Activated naive CD8-positive, alpha-beta T cell (primary cell): ENCODE data around the gene CORIN.

Experiments used
- H3K27ac Mint-ChIP-seq: one replicate; pipeline ENCODE4 v1.8.0; 2021; ENCODE audit warnings: mixed read lengths
- H3K27me3 Mint-ChIP-seq: one replicate; pipeline ENCODE4 v1.8.0; 2021; ENCODE audit warnings: mixed read lengths
- H3K36me3 Mint-ChIP-seq: one replicate; pipeline ENCODE4 v1.8.0; 2021; ENCODE audit warnings: mixed read lengths
- H3K4me1 Mint-ChIP-seq: one replicate; pipeline ENCODE4 v1.8.0; 2021; ENCODE audit warnings: low read depth, mixed read lengths
- H3K4me3 Mint-ChIP-seq: one replicate; pipeline ENCODE4 v1.8.0; 2021; ENCODE audit warnings: mild to moderate bottlenecking, mixed read lengths
- H3K9me3 Mint-ChIP-seq: one replicate; pipeline ENCODE4 v1.8.0; 2021; ENCODE audit warnings: low read depth, mixed read lengths

CORIN gene

GRCh38 chr4:47650584-47651130 lies 187.2 kb downstream of the CORIN start:
- Mint-ChIP-seq H3K36me3 (no peaks in the 10 kb centered on the region), H3K4me3 (no peak overlapping the region), H3K27ac (no peak overlapping the region), H3K27me3 (peaks cover 8% of the 10 kb centered on the region), H3K4me1 (no peaks in the 10 kb centered on the region), H3K9me3 (no peaks in the 10 kb centered on the region)

DNA sequence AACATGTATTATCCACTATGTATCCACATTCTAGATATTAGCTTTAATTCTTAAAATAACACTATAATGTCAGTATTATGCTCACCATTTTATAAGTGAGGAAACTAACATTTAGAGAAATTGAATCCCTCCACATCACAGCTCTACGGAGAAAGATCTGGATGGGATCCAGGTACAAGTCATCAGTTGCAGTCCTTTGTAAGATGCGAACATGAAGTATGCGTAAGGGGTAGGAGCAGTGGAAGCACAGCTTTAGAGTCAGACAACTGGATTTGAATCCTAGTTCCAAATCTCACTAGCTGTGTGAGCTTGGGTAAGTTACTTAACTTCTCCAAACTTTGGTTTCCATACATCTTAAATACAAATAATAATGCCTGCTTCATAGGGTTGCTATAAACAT lies 190.3 kb downstream of the CORIN start:
- no peaks in the 10 kb centered on the region for H3K9me3 Mint-ChIP-seq
- H3K4me3 Mint-ChIP-seq, result no peak overlapping the region
- no peak overlapping the region for H3K27ac Mint-ChIP-seq
- H3K27me3 Mint-ChIP-seq, result peaks cover 12% of the 10 kb centered on the region
- H3K36me3 Mint-ChIP-seq, result no peaks in the 10 kb centered on the region
- no peaks in the 10 kb centered on the region for H3K4me1 Mint-ChIP-seq

DNA sequence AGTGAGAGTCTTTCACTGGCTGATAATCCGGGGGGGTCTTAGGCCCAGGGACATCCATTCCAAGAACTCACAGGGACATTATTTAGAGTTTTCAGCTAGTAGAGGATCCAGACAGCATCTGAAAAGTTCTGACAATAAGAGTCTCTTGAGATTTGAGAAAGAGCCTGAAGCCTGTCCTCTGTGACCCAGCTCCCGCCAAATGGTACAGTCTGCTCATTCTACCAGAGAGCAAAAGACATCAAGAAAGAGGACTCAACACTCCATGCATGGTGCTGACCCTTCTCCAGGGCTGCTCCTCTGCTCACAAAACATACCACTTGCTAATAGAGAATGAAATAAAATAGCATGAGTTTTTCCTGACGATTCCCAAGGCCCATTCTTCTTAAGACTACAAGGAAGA lies 190.8 kb downstream of the CORIN start:
- no peak overlapping the region for H3K4me3 Mint-ChIP-seq
- no peaks in the 10 kb centered on the region for H3K4me1 Mint-ChIP-seq
- H3K27ac Mint-ChIP-seq, result no peak overlapping the region
- H3K27me3 Mint-ChIP-seq, result peaks cover 12% of the 10 kb centered on the region
- H3K9me3 Mint-ChIP-seq, result no peaks in the 10 kb centered on the region
- H3K36me3 Mint-ChIP-seq, result no peaks in the 10 kb centered on the region

GRCh38 chr4:47646372-47646771 lies 191.5 kb downstream of the CORIN start:
- Mint-ChIP-seq H3K4me1 (no peaks in the 10 kb centered on the region), H3K27me3 (peaks cover 12% of the 10 kb centered on the region), H3K4me3 (no peak overlapping the region), H3K9me3 (no peaks in the 10 kb centered on the region), H3K27ac (no peak overlapping the region), H3K36me3 (no peaks in the 10 kb centered on the region)

DNA sequence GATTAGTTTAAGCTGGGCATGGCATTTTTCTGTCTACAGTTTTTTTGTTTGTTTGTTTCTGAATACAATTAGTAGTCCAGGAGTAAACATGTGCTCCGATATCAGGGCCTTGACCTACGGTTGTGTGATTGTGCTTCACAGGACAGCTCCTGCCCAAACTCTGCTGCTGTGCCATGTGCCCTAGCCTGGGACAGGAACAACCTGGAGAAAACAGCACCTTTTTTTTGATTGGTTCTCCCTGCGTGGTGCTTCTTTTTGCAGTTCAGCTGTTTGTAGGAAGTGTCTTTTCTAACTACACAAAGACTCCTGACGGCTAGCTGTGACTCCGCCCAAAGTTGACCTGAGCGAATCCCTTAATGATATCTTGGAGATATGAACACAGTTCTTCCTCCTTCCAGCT lies 194.0 kb downstream of the CORIN start:
- H3K27ac Mint-ChIP-seq, result no peak overlapping the region
- no peaks in the 10 kb centered on the region for H3K36me3 Mint-ChIP-seq
- H3K27me3 Mint-ChIP-seq, result peaks cover 4% of the 10 kb centered on the region
- no peaks in the 10 kb centered on the region for H3K4me1 Mint-ChIP-seq
- no peaks in the 10 kb centered on the region for H3K9me3 Mint-ChIP-seq
- no peak overlapping the region for H3K4me3 Mint-ChIP-seq

GRCh38 chr4:47642985-47643760 lies 194.7 kb downstream of the CORIN start:
- peaks cover 4% of the 10 kb centered on the region for H3K27me3 Mint-ChIP-seq
- H3K27ac Mint-ChIP-seq, result no peak overlapping the region
- H3K9me3 Mint-ChIP-seq, result no peaks in the 10 kb centered on the region

DNA sequence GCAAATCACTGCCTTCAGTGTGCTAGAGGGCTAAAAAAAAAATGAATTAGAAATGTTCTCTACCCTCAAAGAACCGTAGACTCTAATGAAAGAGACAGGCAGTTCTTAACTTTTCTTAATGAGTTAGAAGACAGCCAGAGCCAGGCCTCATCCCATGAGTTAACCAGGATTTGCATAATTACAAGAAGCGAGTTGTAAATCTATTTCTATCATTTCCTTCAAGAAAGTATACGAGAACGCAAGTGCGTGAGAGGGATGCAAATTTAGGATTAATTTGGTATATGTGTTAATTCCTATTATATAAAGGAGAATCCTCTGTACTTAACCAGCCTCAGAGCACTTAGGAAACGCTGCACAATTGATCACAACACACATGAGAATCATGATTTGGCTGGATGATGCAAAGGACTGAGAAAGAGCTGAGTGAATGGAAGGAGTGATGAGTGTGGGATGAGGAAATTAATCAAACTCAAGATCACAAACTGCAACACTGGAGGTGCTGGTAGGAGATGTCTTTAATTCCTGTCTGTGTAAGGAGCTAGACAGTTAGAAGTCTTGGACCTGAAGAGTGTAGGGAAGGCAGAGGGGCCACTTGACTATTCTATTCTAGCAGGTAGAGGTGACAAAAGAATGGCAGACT lies 195.6 kb downstream of the CORIN start:
- no peaks in the 10 kb centered on the region for H3K4me1 Mint-ChIP-seq
- peaks cover 4% of the 10 kb centered on the region for H3K27me3 Mint-ChIP-seq
- no peak overlapping the region for H3K4me3 Mint-ChIP-seq
- H3K9me3 Mint-ChIP-seq, result no peaks in the 10 kb centered on the region
- no peak overlapping the region for H3K27ac Mint-ChIP-seq
- H3K36me3 Mint-ChIP-seq, result no peaks in the 10 kb centered on the region

More at GRCh38 chr4:47642985-47643760, 194.7 kb downstream of the CORIN start:
- Mint-ChIP-seq H3K4me1 (no peaks in the 10 kb centered on the region), H3K4me3 (no peak overlapping the region), H3K36me3 (no peaks in the 10 kb centered on the region)

DNA sequence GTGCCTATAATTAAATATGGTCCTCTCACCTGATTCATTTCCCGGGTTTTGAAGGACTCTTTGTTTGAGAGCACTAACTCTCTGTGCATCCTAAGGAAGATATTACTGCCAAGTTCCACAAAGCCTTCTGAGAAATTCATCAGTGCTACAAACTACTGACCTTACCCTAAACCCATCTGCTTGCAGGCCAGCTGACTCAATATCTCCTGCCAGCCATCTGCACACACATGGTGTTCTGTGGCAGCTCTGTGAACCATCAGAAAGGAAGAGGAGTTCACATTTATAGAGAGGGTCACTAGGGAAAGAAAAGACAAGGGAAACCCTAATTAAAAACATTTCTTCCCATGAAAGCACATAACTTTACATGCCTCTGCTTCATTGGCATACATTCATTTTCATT lies 196.1 kb downstream of the CORIN start:
- H3K4me1 Mint-ChIP-seq, result no peaks in the 10 kb centered on the region
- H3K27me3 Mint-ChIP-seq, result peaks cover 4% of the 10 kb centered on the region
- no peak overlapping the region for H3K4me3 Mint-ChIP-seq
- no peaks in the 10 kb centered on the region for H3K36me3 Mint-ChIP-seq
- H3K9me3 Mint-ChIP-seq, result peaks cover 3% of the 10 kb centered on the region
- H3K27ac Mint-ChIP-seq, result no peak overlapping the region

GRCh38 chr4:47640911-47641310 lies 197.0 kb downstream of the CORIN start:
- no peaks in the 10 kb centered on the region for H3K4me1 Mint-ChIP-seq
- H3K27ac Mint-ChIP-seq, result no peak overlapping the region
- peaks cover 4% of the 10 kb centered on the region for H3K27me3 Mint-ChIP-seq
- no peak overlapping the region for H3K4me3 Mint-ChIP-seq
- H3K9me3 Mint-ChIP-seq, result peaks cover 3% of the 10 kb centered on the region
- H3K36me3 Mint-ChIP-seq, result no peaks in the 10 kb centered on the region

DNA sequence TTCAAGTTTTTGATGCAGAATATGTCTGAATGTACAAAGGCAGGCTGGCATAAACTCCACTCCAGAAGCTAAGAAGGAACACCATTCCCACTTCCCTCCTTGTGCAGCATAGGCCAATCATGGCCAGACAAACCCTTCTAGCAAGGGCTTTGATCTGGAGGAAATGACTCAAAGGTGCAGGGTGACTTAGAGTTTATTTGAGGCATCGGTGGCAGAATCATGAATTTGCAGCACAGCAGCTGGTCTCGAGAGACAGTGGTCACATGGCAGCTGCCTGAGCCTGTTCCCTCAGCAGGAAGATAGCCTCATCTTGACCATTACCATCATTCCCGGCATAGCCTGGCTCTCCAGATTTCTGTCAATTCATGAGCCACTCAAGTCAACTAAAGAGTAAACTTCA lies 198.3 kb downstream of the CORIN start:
- H3K9me3 Mint-ChIP-seq, result peaks cover 3% of the 10 kb centered on the region
- no peak overlapping the region for H3K4me3 Mint-ChIP-seq
- H3K27ac Mint-ChIP-seq, result no peak overlapping the region
- H3K27me3 Mint-ChIP-seq, result peaks cover 6% of the 10 kb centered on the region
- H3K36me3 Mint-ChIP-seq, result no peaks in the 10 kb centered on the region
- no peaks in the 10 kb centered on the region for H3K4me1 Mint-ChIP-seq

- Mint-ChIP-seq H3K4me3 (no peak overlapping the region), H3K27ac (no peak overlapping the region), H3K9me3 (no peaks in the 10 kb centered on the region), H3K27me3 (peaks cover 8% of the 10 kb centered on the region), H3K36me3 (no peaks in the 10 kb centered on the region), H3K4me1 (no peaks in the 10 kb centered on the region)
Observed at GRCh38 chr4:47631161-47631560, 206.7 kb downstream of the CORIN start.

GRCh38 chr4:47624031-47624441 lies 213.8 kb downstream of the CORIN start:
- H3K27me3 Mint-ChIP-seq, result peaks cover 2% of the 10 kb centered on the region
- H3K4me1 Mint-ChIP-seq, result no peaks in the 10 kb centered on the region
- H3K4me3 Mint-ChIP-seq, result no peak overlapping the region
- H3K27ac Mint-ChIP-seq, result no peak overlapping the region
- no peaks in the 10 kb centered on the region for H3K9me3 Mint-ChIP-seq
- no peaks in the 10 kb centered on the region for H3K36me3 Mint-ChIP-seq

DNA sequence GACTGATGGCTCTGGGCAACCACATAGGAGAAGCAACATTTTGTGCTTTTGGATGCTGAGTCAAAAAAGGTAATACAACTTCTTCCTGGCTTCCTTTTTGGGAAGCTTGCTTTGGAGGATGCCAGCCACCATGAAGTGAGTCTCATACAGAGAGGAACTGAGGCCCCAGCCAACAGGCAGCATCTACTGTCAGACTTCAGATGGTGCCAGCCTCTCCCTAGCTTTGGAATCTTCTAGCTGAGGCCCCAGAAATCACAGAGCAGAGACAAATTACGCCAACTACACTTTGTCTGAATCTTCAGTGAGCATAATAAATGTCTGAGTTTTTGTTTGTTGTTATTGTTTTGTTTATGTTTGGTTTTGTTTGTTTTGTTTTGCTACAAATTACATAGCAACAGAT lies 216.7 kb downstream of the CORIN start:
- Mint-ChIP-seq H3K36me3 (no peaks in the 10 kb centered on the region), H3K4me3 (no peak overlapping the region), H3K9me3 (no peaks in the 10 kb centered on the region), H3K27ac (no peak overlapping the region), H3K27me3 (no peaks in the 10 kb centered on the region), H3K4me1 (no peaks in the 10 kb centered on the region)

DNA sequence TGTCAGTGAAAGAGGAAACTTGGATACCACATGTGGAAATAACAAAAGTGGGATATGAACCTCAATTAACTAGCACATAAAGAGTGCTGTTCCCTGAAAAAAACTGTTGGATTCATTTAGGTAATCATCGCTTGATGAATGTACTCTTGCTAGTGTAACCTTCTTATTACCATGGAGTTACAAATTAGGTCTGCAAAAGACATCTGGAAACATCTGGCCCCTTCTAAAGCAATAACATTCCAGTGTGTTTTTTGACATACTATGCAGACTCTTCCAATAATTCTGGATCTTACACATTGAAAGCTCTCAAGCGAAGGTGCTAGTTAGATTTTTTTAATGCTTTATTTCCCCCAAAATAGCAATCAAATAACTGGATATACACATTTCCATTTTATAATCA lies 218.2 kb downstream of the CORIN start:
- H3K27me3 Mint-ChIP-seq, result no peaks in the 10 kb centered on the region
- no peaks in the 10 kb centered on the region for H3K9me3 Mint-ChIP-seq
- H3K4me3 Mint-ChIP-seq, result no peak overlapping the region
- no peak overlapping the region for H3K27ac Mint-ChIP-seq
- H3K36me3 Mint-ChIP-seq, result no peaks in the 10 kb centered on the region
- no peaks in the 10 kb centered on the region for H3K4me1 Mint-ChIP-seq

DNA sequence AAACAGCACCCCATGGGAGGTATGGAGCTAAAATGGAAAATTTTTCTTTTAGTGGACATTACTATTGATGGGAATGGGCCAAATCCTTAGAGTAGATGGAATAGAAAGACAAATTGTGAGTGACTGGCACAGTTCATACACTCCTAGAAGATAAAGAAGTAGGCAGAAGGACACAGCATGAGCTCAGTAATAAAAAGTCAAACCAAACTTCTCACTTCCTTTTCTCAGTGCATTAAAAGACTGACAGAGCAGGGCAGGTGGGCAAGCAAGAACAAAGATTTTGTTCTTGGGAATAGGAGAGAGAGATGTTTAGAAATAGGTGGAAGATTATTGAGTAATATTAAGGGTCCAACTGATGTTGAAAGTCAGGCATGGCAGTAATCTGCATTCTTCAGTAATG lies 220.3 kb downstream of the CORIN start:
- Mint-ChIP-seq H3K27ac (no peak overlapping the region), H3K4me1 (no peaks in the 10 kb centered on the region), H3K9me3 (no peaks in the 10 kb centered on the region), H3K4me3 (no peak overlapping the region), H3K27me3 (no peaks in the 10 kb centered on the region), H3K36me3 (no peaks in the 10 kb centered on the region)
